Memory B cell (primary cell): ENCODE results near the gene SSH2.
"Not testable (repeated sequence)": the region's sequence is repeated elsewhere in the genome, so short reads cannot be mapped to it uniquely, and the experiment has no call there.

Source experiments
- ATAC-seq: fragments of 150-1000 bp; cut with Tn5 transposase; 2 replicates; pipeline ENCODE4 v1.10.0; 2021; ENCODE audit warnings: low read depth, mild to moderate bottlenecking, moderate library complexity
- DNase-seq, 2 donors: peaks; one replicate each; pipeline ENCODE4 v3.0.0; 2022; ENCODE audit warnings: low spot score in 2 of 2
- H3K27ac Mint-ChIP-seq: one replicate; pipeline ENCODE4 v1.8.0; 2022; ENCODE audit warnings: mild to moderate bottlenecking, moderate library complexity, mixed read lengths
- H3K27me3 Mint-ChIP-seq: one replicate; pipeline ENCODE4 v1.8.0; 2022; ENCODE audit warnings: mixed read lengths
- H3K36me3 Mint-ChIP-seq: one replicate; pipeline ENCODE4 v1.8.0; 2022; ENCODE audit warnings: mild to moderate bottlenecking, mixed read lengths
- H3K4me1 Mint-ChIP-seq: one replicate; pipeline ENCODE4 v1.8.0; 2022; ENCODE audit warnings: mixed read lengths
- H3K4me3 Mint-ChIP-seq: one replicate; pipeline ENCODE4 v1.8.0; 2022; ENCODE audit warnings: mild to moderate bottlenecking, moderate library complexity, mixed read lengths
- H3K9me3 Mint-ChIP-seq: one replicate; pipeline ENCODE4 v1.8.0; 2022; ENCODE audit warnings: mixed read lengths

The SSH2 gene

GRCh38 chr17:29687596-29687995 lies 242.4 kb downstream of the SSH2 start:
- DNase-seq (no peak), ATAC-seq (no peak)
- no peak overlapping the region for H3K27ac Mint-ChIP-seq
- peaks cover 11% of the 10 kb centered on the region for H3K36me3 Mint-ChIP-seq
- H3K4me1 Mint-ChIP-seq = peaks cover 6% of the 10 kb centered on the region
- H3K9me3 Mint-ChIP-seq = no peaks in the 10 kb centered on the region
- H3K27me3 Mint-ChIP-seq = no peaks in the 10 kb centered on the region
- H3K4me3 Mint-ChIP-seq = no peak overlapping the region

- peaks cover 11% of the 10 kb centered on the region for H3K36me3 Mint-ChIP-seq
- H3K27ac Mint-ChIP-seq = peak overlapping the region; percentile 35
- no peaks in the 10 kb centered on the region for H3K27me3 Mint-ChIP-seq
- peaks cover 11% of the 10 kb centered on the region for H3K4me1 Mint-ChIP-seq
- H3K4me3 Mint-ChIP-seq = no peak overlapping the region
- no peaks in the 10 kb centered on the region for H3K9me3 Mint-ChIP-seq
- ATAC-seq = no peak
- DNase-seq = no peak
These were observed 242.9 kb downstream of the SSH2 start for GRCh38 chr17:29686993-29687590.

- Mint-ChIP-seq H3K27ac (peak overlapping the region; percentile 71), H3K36me3 (peaks cover 10% of the 10 kb centered on the region), H3K4me3 (no peak overlapping the region), H3K27me3 (no peaks in the 10 kb centered on the region), H3K4me1 (peaks cover 10% of the 10 kb centered on the region), H3K9me3 (no peaks in the 10 kb centered on the region)
- DNase-seq (no peak), ATAC-seq (no peak)
These were observed 246.5 kb downstream of the SSH2 start for GRCh38 chr17:29683481-29683880.

- ATAC-seq = no peak
- Mint-ChIP-seq H3K27me3 (no peaks in the 10 kb centered on the region), H3K4me3 (no peak overlapping the region), H3K27ac (peak overlapping the region; percentile 71), H3K36me3 (peaks cover 10% of the 10 kb centered on the region), H3K4me1 (peaks cover 10% of the 10 kb centered on the region), H3K9me3 (no peaks in the 10 kb centered on the region)
- DNase-seq = no peak
These were observed 247.0 kb downstream of the SSH2 start for GRCh38 chr17:29682987-29683386.

GRCh38 chr17:29682054-29682453 lies 248.0 kb downstream of the SSH2 start:
- no peaks in the 10 kb centered on the region for H3K27me3 Mint-ChIP-seq
- DNase-seq = peak in 1 of 2 donors; percentile 30
- no peaks in the 10 kb centered on the region for H3K9me3 Mint-ChIP-seq
- H3K4me1 Mint-ChIP-seq = peaks cover 13% of the 10 kb centered on the region
- peak overlapping the region; percentile 5 for H3K4me3 Mint-ChIP-seq
- ATAC-seq = peak; percentile 99
- H3K27ac Mint-ChIP-seq = peak overlapping the region; percentile 71
- peaks cover 14% of the 10 kb centered on the region for H3K36me3 Mint-ChIP-seq

- no peak for ATAC-seq
- no peak overlapping the region for H3K27ac Mint-ChIP-seq
These were observed 252.2 kb downstream of the SSH2 start for GRCh38 chr17:29677824-29678223.

GRCh38 chr17:29677221-29677791 lies 252.7 kb downstream of the SSH2 start:
- no peak for DNase-seq
- Mint-ChIP-seq H3K9me3 (no peaks in the 10 kb centered on the region), H3K36me3 (peaks cover 17% of the 10 kb centered on the region), H3K27me3 (no peaks in the 10 kb centered on the region), H3K4me1 (peaks cover 16% of the 10 kb centered on the region), H3K4me3 (no peak overlapping the region), H3K27ac (peak overlapping the region; percentile 71)
- ATAC-seq = no peak

More at GRCh38 chr17:29677824-29678223, 252.2 kb downstream of the SSH2 start:
- peaks cover 19% of the 10 kb centered on the region for H3K4me1 Mint-ChIP-seq
- H3K36me3 Mint-ChIP-seq = peaks cover 17% of the 10 kb centered on the region
- no peaks in the 10 kb centered on the region for H3K9me3 Mint-ChIP-seq
- DNase-seq = no peak
- no peaks in the 10 kb centered on the region for H3K27me3 Mint-ChIP-seq
- no peak overlapping the region for H3K4me3 Mint-ChIP-seq

GRCh38 chr17:29675961-29676360 lies 254.1 kb downstream of the SSH2 start:
- not testable (repeated sequence) for H3K27ac Mint-ChIP-seq

DNA sequence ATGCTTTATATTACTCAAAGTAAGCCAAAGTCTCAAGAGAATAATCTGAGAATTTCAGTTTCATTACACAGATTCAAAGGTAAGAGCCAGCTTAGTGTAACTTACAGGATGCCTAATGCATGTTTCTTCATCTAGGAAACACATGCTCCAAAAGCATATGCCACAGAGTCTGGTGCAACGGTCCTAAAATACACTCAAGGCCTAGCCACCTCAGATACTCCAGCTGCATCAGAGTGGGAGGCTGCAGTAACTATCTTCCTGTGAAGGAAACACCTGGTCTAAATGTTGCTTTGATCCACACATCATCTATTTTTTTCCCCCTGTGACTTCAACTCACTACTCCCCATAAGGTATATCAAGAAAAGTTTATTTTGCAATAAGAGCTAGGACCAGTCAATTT lies 255.7 kb downstream of the SSH2 start:
- Mint-ChIP-seq H3K4me1 (peaks cover 13% of the 10 kb centered on the region), H3K9me3 (no peaks in the 10 kb centered on the region), H3K27ac (peak overlapping the region; percentile 76), H3K4me3 (peak overlapping the region; percentile 11), H3K27me3 (no peaks in the 10 kb centered on the region), H3K36me3 (peaks cover 23% of the 10 kb centered on the region)
- DNase-seq (no peak), ATAC-seq (peak; percentile 31)

More at GRCh38 chr17:29675961-29676360, 254.1 kb downstream of the SSH2 start:
- peaks cover 13% of the 10 kb centered on the region for H3K4me1 Mint-ChIP-seq
- not testable (repeated sequence) for H3K27me3 Mint-ChIP-seq, ATAC-seq, H3K4me3 Mint-ChIP-seq, H3K9me3 Mint-ChIP-seq, DNase-seq
- peaks cover 20% of the 10 kb centered on the region for H3K36me3 Mint-ChIP-seq

DNA sequence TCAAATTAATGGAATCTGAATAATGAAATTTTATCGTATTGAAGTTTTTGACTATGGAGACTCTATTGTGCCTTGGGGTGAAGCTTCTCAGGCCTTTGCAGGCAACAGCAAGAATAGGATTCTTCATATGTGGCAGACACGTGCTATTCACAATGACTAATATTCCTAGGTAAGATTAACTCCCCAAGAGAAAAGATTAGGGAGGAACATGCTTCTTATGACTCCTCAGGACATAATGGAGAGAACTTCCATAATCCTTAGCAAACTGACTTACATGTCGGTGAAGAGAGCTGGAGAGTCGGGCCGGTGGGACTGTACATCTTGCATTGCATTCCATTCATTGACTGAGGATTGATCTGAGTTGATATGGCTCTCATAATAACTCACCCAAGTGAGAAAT lies 258.4 kb downstream of the SSH2 start:
- DNase-seq (no peak), ATAC-seq (no peak)
- Mint-ChIP-seq H3K9me3 (no peaks in the 10 kb centered on the region), H3K4me1 (peaks cover 12% of the 10 kb centered on the region), H3K27ac (no peak overlapping the region), H3K4me3 (no peak overlapping the region), H3K27me3 (no peaks in the 10 kb centered on the region), H3K36me3 (peaks cover 24% of the 10 kb centered on the region)

DNA sequence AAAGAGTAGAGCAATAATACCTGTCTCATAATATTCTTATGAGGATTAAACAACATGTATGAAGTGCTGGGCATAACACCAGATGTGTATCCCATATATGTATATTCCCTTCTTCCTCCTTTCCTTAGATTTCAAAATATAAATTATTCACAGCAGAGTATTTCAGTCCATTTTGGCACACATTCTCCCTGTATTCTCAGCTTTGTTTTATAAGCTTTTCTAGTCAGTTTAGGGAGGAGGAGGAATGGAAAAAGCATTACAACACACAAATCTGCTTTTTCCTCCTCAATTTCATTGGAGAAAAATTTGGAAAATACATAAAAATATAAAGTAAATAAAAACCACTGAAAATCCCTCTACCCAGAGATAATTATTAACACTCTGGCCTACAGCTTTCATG lies 260.8 kb downstream of the SSH2 start:
- Mint-ChIP-seq H3K36me3 (peaks cover 15% of the 10 kb centered on the region), H3K27ac (no peak overlapping the region), H3K27me3 (no peaks in the 10 kb centered on the region), H3K4me3 (no peak overlapping the region), H3K9me3 (no peaks in the 10 kb centered on the region), H3K4me1 (peaks cover 14% of the 10 kb centered on the region)
- ATAC-seq = no peak
- no peak for DNase-seq

GRCh38 chr17:29667969-29668368 lies 262.1 kb downstream of the SSH2 start:
- ATAC-seq (no peak), DNase-seq (no peak)
- Mint-ChIP-seq H3K27ac (peak overlapping the region; percentile 41), H3K9me3 (no peaks in the 10 kb centered on the region), H3K27me3 (no peaks in the 10 kb centered on the region), H3K4me1 (peaks cover 15% of the 10 kb centered on the region), H3K36me3 (peaks cover 19% of the 10 kb centered on the region), H3K4me3 (no peak overlapping the region)

GRCh38 chr17:29665481-29665810 lies 264.6 kb downstream of the SSH2 start:
- Mint-ChIP-seq H3K4me3 (no peak overlapping the region), H3K36me3 (peaks cover 21% of the 10 kb centered on the region), H3K4me1 (peaks cover 19% of the 10 kb centered on the region), H3K27me3 (no peaks in the 10 kb centered on the region), H3K27ac (peak overlapping the region; percentile 60), H3K9me3 (no peaks in the 10 kb centered on the region)
- DNase-seq (no peak), ATAC-seq (no peak)

DNA sequence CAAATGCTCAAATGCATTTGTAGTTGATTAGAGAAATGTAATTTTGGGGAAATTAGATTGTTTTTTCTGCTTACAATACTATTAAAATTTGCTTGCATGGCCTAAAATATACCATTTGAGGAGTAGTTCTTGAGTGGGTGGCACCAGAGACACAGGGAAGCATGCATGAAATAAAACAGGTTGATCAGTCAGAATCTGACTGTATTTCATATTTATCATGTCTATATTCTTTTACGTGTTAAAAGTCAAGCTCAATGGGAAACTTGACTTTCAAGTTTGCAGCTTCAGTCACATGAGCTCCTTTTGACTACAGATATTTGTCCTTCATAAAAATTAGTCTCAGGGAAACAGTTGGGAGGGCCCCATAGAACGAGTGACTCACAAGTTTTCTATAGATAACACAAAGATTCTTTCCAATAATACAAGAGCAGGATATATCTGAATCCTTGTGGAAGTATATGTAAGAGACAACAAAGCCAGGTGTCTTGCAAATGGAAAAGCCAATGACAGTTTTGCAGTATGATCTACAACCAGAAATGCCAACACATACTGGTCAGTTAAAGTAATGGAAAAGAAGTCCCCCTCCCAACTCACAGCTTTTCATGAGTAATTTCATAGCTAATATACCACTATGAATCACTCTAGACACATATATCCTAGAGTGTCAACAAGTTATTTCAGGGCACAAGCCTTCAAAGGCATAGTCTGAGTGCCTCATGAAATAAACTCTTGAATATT lies 265.1 kb downstream of the SSH2 start:
- peak overlapping the region; percentile 60 for H3K27ac Mint-ChIP-seq
- no peak for DNase-seq
- no peak for ATAC-seq
- H3K36me3 Mint-ChIP-seq = peaks cover 22% of the 10 kb centered on the region
- H3K4me1 Mint-ChIP-seq = peaks cover 19% of the 10 kb centered on the region
- H3K27me3 Mint-ChIP-seq = no peaks in the 10 kb centered on the region
- no peaks in the 10 kb centered on the region for H3K9me3 Mint-ChIP-seq
- H3K4me3 Mint-ChIP-seq = no peak overlapping the region
